T-helper 1 cell (primary cell): ENCODE measurements around the gene DGKA.
A peak's percentile ranks its signal among the peaks of the same experiment; 100 is the strongest.

Source experiments
- DNase-seq, 5 donors: peaks; one replicate each; pipeline ENCODE4 v3.0.0-alpha.2; 2012 to 2020

DGKA gene

DNA sequence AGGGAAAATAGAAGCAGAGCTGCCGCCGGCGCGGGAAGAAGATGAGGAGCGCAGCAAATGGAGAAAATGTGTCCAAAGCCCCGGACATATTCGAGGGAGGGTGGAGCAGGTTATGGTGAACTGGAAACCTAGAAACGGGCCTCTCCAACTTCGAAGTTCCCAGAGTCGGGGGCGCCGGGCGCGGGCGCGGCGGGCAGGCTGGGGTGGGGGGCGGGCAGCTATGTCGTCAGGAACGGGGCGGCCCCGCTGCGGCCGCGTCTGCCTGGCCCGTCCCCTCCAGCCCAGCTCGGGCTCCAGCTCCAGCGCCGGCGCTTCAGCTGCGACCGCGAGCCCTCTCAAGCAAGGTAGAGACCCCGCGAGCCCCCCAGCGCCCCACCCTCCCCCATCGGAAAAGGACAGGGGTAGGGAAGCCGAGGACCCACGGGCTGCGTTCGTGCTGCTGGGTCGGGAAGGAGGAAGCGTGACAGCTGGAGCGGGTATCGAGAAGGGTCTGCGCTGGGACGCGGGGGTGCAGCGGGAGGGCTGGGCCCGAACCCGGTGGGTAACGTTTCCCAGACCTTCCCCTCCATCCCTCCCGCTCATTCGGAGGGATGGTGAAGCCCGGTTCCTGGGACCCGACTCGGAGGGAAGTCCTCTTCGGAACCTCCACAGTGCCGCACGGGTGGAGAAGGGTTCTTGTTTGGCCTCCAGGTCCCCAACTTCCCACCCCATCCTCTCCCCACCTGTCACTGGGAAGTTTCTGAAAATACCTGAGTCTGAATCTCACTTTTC, 1.0 kb downstream of the DGKA start:
- DNase-seq: peak in 2 of 5 donors; percentile 31 to 35

DNA sequence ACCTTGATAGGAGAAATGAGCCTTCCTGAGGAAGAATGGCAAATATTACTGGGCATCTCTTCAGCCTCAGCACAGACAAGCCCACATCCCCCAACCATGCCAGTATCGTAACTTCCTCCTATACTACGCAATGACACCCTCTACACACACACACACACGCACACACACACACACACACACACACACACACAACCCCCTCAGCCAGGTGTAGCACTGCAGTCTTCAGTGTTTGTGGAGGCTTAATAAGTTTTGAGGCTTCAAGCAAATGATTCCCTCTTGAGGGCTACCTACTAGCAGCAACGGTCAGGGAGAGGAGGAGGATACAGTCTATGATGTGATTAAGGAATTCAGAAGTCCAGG, 1.6 kb downstream of the DGKA start:
- peak in 2 of 5 donors; percentile 26 to 71 for DNase-seq

GRCh38 chr12:55933169-55933798, 2.3 kb downstream of the DGKA start:
- no peak for DNase-seq

- DNase-seq: no peak
Observed at GRCh38 chr12:55933799-55934742, 3.1 kb downstream of the DGKA start.

DNA sequence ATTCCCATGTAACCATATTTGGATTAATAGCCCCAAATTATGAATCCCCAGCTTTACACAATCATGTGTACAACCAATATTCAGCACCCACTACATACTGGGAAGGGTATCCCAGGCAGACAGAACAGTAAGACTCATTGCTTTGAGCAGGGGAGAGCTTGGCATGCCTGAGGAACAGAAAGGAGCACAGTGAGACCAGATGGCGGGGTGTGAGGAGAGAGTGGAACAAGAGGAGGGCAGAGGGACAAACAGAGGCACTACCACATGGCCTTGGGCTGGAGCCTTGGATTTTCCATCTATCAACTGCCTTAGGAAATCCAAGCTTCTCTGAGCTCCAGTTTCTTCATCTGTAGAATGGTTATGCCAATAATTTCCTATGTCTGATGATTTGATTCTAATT, 3.8 kb downstream of the DGKA start:
- DNase-seq: no peak

GRCh38 chr12:55935738-55936151, 4.8 kb downstream of the DGKA start:
- DNase-seq: peak in 3 of 5 donors; percentile 24 to 29 (median 25)

- no peak for DNase-seq
Observed at GRCh38 chr12:55937981-55938380, 7.0 kb downstream of the DGKA start.

- DNase-seq: peak in 1 of 5 donors; percentile 52
Observed at GRCh38 chr12:55938826-55939501, 8.0 kb downstream of the DGKA start.

DNA sequence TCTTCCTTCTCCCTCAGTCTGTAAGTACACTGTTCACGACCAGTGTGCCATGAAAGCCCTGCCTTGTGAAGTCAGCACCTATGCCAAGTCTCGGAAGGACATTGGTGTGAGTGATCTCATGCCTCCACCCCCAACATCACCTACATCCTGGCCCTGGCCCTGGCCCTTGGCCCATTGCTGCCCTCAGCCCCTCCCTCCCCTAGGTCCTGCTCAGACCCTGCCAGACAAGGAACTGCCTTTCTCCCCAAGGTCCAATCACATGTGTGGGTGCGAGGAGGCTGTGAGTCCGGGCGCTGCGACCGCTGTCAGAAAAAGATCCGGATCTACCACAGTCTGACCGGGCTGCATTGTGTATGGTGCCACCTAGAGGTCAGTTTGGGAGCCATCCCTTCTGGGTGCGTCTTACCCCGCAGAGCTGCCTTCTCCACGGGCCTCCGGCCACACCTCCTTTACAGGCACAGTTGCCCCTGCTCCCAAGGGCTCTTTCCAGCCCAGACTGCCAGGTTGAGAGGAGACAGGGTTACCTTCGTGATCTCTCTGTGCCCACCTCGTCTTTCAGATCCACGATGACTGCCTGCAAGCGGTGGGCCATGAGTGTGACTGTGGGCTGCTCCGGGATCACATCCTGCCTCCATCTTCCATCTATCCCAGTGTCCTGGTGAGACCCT, 9.2 kb downstream of the DGKA start:
- peak; percentile 58 to 82 (median 76) for DNase-seq

- DNase-seq: no peak
Observed at GRCh38 chr12:55942055-55942454, 11.1 kb downstream of the DGKA start.

DNA sequence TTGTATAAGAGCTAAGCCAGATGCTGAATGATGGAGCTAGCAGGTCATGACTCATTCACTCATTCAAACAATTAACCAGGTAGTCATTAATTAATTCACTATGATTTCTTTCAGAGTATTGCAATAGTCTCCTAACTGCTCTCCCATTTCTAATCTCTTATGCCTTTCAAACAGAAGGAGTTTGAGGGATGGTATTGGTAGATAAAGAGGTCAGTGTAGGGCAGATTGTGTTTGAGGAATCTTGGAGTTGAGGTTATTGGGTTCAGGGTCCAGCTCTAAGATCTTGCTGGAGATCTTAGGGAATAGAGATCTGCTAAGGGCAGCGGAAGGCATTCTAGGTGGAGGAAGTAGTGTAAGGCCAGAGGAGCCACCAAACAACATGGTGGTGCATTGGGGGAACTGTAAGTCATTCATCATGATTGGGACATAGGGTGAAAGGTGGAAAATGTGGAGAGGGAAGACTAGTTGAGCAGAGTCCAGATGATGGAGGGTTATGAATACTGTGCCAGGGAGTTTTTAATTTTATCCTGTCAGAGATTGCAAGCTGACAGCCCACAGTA, 11.7 kb downstream of the DGKA start:
- DNase-seq: no peak

- no peak for DNase-seq
Observed at GRCh38 chr12:55946553-55946952, 15.6 kb downstream of the DGKA start.

DNA sequence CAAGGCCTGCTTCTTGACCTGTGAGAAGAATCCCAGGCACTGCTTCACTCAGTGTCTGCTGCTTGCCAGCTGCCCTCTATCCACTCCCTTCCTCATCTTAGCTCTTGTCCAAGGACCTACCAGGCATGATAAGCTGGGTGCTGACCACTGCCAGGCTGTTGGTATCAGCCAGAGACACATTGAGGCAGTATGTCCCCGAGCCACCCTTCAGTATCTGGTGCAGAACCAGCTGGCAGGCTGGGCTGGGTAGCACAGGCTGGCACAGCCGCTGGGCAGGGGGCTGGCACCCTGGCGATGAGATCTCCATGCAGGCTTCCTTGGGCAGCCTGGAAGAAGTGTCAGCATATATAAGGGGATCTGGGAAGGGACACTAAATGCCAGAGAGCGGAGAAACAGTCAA, 24.4 kb downstream of the DGKA start:
- no peak for DNase-seq

DNA sequence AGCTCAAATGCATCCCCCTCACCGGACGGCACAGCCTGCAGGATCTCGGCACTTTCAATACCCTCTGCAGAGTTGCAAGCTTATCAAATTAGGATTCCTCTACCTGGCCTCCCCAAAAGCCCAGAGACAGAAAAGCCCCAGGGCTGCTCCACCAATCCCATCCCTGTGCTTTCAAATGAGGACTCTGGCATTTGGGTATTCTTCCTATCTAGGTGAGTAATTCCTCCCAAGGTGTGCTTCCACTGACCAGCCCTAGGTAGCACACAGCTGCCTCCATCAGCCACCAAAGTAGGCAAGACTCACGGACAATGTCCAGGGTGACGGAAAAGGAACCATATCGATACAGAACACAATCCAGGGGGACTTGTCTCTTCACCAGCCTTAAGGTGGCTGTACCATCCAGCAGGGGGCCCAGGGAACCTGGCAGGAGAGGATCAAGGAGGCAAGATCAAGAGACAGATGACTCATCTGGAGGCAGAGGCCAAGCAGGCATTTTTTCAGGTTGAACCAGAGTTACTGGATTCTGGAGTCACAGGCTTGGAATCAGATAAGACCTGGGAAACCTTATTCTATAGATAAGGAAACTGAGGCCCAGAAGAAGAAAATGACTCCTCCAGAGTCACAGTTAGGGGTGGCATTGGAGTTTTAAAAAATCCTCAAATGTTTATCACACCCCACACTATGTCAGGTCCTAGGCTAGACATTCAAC, 25.0 kb downstream of the DGKA start:
- DNase-seq: peak in 3 of 5 donors; percentile 20 to 36 (median 26)

GRCh38 chr12:55957106-55957859, 26.3 kb downstream of the DGKA start:
- no peak for DNase-seq

- DNase-seq: no peak
Observed at GRCh38 chr12:55963760-55964159, 32.8 kb downstream of the DGKA start.

DNA sequence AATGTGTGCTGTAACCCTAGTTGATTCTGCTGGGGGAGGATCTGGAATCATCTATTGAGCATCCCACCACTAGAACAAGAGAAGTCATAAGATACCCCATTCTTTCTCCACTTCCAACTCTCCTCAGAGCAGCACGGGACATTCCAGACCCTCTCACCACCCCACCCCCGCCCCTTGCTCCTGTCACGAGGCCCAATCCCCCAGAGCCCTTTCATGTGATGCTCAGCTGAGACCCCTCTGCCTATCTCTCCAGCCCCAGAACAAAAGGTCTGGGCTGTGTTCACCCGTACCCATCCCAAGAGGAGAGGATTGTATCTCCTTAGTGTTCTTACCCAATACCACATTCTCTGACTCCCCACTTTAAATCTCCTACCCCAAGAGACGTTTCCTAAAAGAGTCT, 34.3 kb downstream of the DGKA start:
- no peak for DNase-seq

DNA sequence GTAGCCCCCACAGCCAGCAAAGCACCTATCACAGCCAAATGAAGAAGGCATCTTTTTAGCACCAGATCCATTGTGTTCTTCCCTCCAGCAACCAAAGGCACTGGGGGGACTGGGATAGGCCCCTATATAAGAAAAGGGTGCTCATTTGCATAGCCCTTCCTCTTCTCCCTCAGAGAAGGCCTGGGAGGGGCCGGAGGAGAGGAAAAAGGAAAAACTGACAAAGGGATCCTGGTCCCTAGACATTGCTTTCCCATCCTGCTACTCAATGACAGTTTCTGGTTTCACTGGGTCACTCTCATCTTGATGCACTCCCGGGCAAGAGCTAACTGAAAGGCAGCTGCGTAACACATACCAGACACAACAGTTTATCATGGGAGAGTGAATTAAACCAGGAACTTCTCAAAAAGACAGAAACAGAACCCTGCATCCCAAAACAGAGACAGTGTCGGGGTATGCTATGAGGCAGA, 35.0 kb downstream of the DGKA start, which contains the start of gene PMEL:
TSS of gene PMEL (minus strand) at position 102 of the 467 bp plus-strand sequence. CDS start at position 71, 31 bp downstream.
- DNase-seq: no peak

DNA sequence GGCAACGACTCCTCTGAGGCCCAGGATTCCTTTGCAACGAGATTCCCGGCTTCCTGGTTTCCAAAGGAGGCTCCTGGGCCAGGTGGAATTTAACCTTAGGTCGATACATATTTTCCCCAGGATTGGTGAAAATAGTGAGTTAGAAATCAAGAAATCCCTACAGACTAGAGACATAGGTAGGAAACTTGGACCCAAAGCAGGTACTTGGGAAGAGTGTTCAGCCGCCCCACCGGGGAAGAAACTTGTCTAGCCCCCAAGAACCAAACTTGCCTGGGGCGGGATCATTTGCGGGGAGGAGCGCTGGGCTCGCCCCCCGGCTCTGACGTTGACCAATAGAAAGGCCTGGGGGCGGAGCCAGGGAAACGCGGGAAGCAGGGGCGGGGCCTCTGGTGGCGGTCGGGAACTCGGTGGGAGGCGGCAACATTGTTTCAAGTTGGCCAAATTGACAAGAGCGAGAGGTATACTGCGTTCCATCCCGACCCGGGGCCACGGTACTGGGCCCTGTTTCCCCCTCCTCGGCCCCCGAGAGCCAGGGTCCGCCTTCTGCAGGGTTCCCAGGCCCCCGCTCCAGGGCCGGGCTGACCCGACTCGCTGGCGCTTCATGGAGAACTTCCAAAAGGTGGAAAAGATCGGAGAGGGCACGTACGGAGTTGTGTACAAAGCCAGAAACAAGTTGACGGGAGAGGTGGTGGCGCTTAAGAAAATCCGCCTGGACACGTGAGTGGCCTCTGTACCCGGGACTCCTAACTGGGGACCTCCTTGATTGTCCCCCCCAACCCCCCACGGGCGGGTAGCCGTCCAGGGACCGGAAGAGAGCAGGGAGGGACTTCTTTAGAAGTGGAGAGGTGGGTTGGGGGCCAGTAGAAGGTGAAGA, 35.7 kb downstream of the DGKA start, which contains the start of gene CDK2:
TSS of gene CDK2 (plus strand) at position 423 of the 874 bp plus-strand sequence. CDS start at position 602, 179 bp downstream.
- DNase-seq: peak; percentile 73 to 87 (median 80)
